ENCODE data around the gene NOS3.

DNA sequence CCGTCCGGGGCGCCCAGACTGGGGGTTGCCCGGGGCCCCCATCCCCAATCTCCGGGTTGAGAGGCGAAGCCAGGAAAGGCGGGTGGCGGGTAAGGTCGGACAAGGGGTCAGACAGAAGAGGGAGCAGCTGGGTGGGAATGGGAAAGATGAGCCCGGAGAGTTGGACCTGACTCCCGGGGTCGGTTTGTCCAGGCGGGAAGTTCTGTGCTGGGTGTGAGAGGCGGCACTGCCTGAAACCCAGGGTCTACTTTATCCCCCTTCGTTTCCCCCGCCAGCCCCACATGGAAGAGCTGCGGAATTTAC, 69.2 kb downstream of the NOS3 start:
- no peak for TF ChIP-seq POLR2AphosphoS5 (IDR thresholded peaks at IDR 0.05; ENCODE audit: insufficient read depth, low read depth, low read length)
- no peak for TF ChIP-seq MYC (IDR thresholded peaks at IDR 0.05; ENCODE audit: low read depth, low read length)
- TF ChIP-seq, protein P1, sequence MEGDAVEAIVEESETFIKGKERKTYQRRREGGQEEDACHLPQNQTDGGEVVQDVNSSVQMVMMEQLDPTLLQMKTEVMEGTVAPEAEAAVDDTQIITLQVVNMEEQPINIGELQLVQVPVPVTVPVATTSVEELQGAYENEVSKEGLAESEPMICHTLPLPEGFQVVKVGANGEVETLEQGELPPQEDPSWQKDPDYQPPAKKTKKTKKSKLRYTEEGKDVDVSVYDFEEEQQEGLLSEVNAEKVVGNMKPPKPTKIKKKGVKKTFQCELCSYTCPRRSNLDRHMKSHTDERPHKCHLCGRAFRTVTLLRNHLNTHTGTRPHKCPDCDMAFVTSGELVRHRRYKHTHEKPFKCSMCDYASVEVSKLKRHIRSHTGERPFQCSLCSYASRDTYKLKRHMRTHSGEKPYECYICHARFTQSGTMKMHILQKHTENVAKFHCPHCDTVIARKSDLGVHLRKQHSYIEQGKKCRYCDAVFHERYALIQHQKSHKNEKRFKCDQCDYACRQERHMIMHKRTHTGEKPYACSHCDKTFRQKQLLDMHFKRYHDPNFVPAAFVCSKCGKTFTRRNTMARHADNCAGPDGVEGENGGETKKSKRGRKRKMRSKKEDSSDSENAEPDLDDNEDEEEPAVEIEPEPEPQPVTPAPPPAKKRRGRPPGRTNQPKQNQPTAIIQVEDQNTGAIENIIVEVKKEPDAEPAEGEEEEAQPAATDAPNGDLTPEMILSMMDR (IDR thresholded peaks at IDR 0.05; ENCODE audit: extremely low read depth in 1 of 2, insufficient read depth in 1 of 2, low read depth in 1 of 2, low read length in 2 of 2) = no peak
- TF ChIP-seq, protein P2, sequence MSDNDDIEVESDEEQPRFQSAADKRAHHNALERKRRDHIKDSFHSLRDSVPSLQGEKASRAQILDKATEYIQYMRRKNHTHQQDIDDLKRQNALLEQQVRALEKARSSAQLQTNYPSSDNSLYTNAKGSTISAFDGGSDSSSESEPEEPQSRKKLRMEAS (IDR thresholded peaks at IDR 0.05; ENCODE audit: insufficient read depth, insufficient read length) = no peak
- no peak for TF ChIP-seq POLR2A (IDR thresholded peaks at IDR 0.05; ENCODE audit: low read depth, low read length)
- TF ChIP-seq FOS (IDR thresholded peaks at IDR 0.05; ENCODE audit: borderline replicate concordance, insufficient read depth, low read length) = no peak
